H1 (cell line): ENCODE data around the gene CUBN.

ENCODE experiments used
- ASH2L ChIP-seq: fragments of 200-600, 300-600 bp; sonication (generic); IDR thresholded peaks from one replicate; pipeline ENCODE4 v1.7.1; 2017; ENCODE audit warnings: low read length
- NRF1 ChIP-seq: IDR thresholded peaks from 2 replicates; pipeline ENCODE4 v1.6.1; 2011; ENCODE audit warnings: mild to moderate bottlenecking, low read depth, low read length, improper control_type of control experiment

- TF ChIP-seq ASH2L (no peak), NRF1 (no peak)
Measured at GRCh38 chr10:17146892-17147291, 17.3 kb upstream of the CUBN start.
